Gastrocnemius medialis (tissue), 4 donors: ENCODE measurements around the gene ZNF3. TPM values are rescaled to one million over a fixed set of nuclear protein-coding genes. Genes with fewer than 3 reads are reported as not detected.
A peak's percentile ranks its signal among the peaks of the same experiment; 100 is the strongest.

Source experiments
- ATAC-seq, 2 donors: fragments of 150-250 bp; one replicate each; pipeline ENCODE4 v1.9.1; 2016
- DNase-seq, 2 donors: peaks; one replicate each; pipeline ENCODE4 v3.0.0-alpha.2; 2019
- H3K27ac ChIP-seq, 4 donors: fragments of 200-600 bp; sonication (generic); 1 replicate in 1 of 4; 2 replicates in 3 of 4; pipeline ENCODE4 v1.5.1; 2016 to 2018; ENCODE audit warnings: mild to moderate bottlenecking in 2 of 4, moderate library complexity in 1 of 4
- H3K27me3 ChIP-seq, 3 donors: fragments of 200-600 bp; sonication (generic) in 2 of 3; 1 replicate in 1 of 3; 2 replicates in 2 of 3; pipeline versions ENCODE4 v1.5.1 to v1.6.0; 2016 to 2019; ENCODE audit warnings: mild to moderate bottlenecking in 1 of 3, moderate library complexity in 1 of 3
- H3K36me3 ChIP-seq, 2 donors: fragments of 200-600 bp; sonication (generic) in 1 of 2; one replicate each; pipeline ENCODE4 v1.5.1; 2017 to 2018
- H3K4me1 ChIP-seq, 2 donors: fragments of 200-600 bp; sonication (generic) in 1 of 2; one replicate each; pipeline ENCODE4 v1.5.1; 2016 to 2017; ENCODE audit warnings: mild to moderate bottlenecking in 2 of 2
- H3K4me3 ChIP-seq, 4 donors: fragments of 200-600 bp; sonication (generic) in 3 of 4; 1 replicate in 1 of 4; 2 replicates in 3 of 4; pipeline ENCODE4 v1.5.1; 2016 to 2019; ENCODE audit warnings: mild to moderate bottlenecking in 2 of 4
- H3K9me3 ChIP-seq, 3 donors: fragments of 200-600 bp; sonication (generic) in 2 of 3; 1 replicate in 1 of 3; 2 replicates in 2 of 3; pipeline ENCODE4 v1.5.1; 2016 to 2019
- POLR2A ChIP-seq, 2 donors: fragments of 450-650 bp; IDR thresholded peaks; one replicate each; pipeline ENCODE4 v1.6.1; 2017; ENCODE audit warnings: antibody characterized with exemption in 2 of 2, mild to moderate bottlenecking in 2 of 2, moderate library complexity in 2 of 2
- in situ Hi-C, 4 donors: fragments of 200-750 bp; cut with MboI; loops; one replicate each; pipeline versions ENCODE4 v1.15.0 to v1.8.0; 2017; ENCODE audit warnings: low sequenced_read_pairs in 4 of 4
- intact Hi-C: fragments of 100-400 bp; cut with DNase I; formaldehyde crosslinking; loops from one replicate; pipeline ENCODE4 v1.15.1; 2023; ENCODE audit warnings: low total_unique reads
- total RNA-seq, 4 donors: library from RNA; depleted of rRNA; stranded (reverse); fragments of >200 nt; gene quantifications; one replicate each; pipeline versions ENCODE4 v1.1.0 to v1.2.3, GENCODE V29; 2016
- TF ChIP-seq, protein P1 (sequence below), 5 experiments: fragments of 450-650 bp in 3 of 5; fragments of 200-600 bp in 2 of 5; sonication (generic) in 2 of 5; IDR thresholded peaks in 4 of 5; conservative IDR thresholded peaks in 1 of 5; 1 replicate in 4 of 5; 2 replicates in 1 of 5; pipeline ENCODE4 v1.5.1; 2016 to 2019; ENCODE audit warnings: antibody characterized with exemption in 5 of 5, mild to moderate bottlenecking in 3 of 5, moderate library complexity in 3 of 5

The ZNF3 gene
- total RNA-seq, 4 donors from 2014 or later = 11.2 to 19.2 (median 16.1) TPM

DNA sequence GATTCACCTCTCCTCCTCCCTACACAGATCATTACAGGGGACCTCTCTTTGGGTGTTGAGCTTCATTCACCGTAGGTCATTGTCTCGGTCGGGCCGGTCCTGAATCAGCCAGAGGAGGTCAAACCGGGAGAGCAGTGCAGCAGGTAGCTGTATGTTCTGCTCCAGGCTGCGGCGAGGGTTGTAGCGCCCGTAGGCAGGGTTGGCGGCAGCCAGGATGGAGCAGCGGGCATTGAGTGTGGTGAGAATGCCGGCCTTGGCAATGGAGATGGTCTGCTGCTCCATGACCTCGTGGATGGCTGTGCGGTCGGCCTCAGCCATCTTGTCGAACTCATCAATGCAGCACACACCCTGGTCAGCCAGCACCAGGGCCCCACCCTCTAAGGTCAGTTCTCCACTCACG, 14.2 kb upstream of the ZNF3 start:
- TF ChIP-seq, protein P1, sequence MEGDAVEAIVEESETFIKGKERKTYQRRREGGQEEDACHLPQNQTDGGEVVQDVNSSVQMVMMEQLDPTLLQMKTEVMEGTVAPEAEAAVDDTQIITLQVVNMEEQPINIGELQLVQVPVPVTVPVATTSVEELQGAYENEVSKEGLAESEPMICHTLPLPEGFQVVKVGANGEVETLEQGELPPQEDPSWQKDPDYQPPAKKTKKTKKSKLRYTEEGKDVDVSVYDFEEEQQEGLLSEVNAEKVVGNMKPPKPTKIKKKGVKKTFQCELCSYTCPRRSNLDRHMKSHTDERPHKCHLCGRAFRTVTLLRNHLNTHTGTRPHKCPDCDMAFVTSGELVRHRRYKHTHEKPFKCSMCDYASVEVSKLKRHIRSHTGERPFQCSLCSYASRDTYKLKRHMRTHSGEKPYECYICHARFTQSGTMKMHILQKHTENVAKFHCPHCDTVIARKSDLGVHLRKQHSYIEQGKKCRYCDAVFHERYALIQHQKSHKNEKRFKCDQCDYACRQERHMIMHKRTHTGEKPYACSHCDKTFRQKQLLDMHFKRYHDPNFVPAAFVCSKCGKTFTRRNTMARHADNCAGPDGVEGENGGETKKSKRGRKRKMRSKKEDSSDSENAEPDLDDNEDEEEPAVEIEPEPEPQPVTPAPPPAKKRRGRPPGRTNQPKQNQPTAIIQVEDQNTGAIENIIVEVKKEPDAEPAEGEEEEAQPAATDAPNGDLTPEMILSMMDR (IDR thresholded peaks at IDR 0.05 in 4 of 5, conservative IDR thresholded peaks at IDR 0.05 in 1 of 5) = no peak
- TF ChIP-seq POLR2A (IDR thresholded peaks at IDR 0.05) = no peak
- DNase-seq = no peak
- H3K9me3 ChIP-seq = no peaks in the 10 kb centered on the region
- H3K4me1 ChIP-seq = peaks cover 8 to 10% of the 10 kb centered on the region in 2 donors
- H3K27ac ChIP-seq = no peak overlapping the region
- intact Hi-C loops = no loop called here
- no peak for ATAC-seq
- H3K4me3 ChIP-seq = no peak overlapping the region
- H3K27me3 ChIP-seq = no peaks in the 10 kb centered on the region
- in situ Hi-C loops = no loop called here
- H3K36me3 ChIP-seq = peaks cover 0 to 90% of the 10 kb centered on the region in 2 donors

DNA sequence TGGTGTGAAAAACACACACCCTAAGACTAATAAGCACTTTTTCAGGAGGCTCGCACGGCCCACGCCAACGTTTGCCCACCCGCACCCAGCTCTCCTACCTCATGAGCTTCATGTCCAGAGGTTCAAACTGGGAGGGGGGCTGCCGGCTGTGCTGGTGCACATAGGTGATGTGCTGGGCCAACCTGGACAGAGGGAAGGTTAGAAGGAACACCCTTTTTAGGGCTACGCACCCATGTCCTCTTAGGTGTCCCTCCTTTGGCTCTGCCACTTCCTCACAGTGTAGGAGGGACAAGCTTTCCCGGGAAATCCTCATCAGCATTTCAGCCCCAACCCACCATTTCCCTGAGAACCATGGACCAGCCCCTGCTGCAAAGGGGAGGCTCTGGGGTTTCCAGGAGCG, 13.8 kb upstream of the ZNF3 start:
- no peak overlapping the region for H3K4me3 ChIP-seq
- no peak overlapping the region for H3K27ac ChIP-seq
- intact Hi-C loops = no loop called here
- peaks cover 0 to 94% of the 10 kb centered on the region in 2 donors for H3K36me3 ChIP-seq
- no peak for ATAC-seq
- H3K4me1 ChIP-seq = peaks cover 8 to 10% of the 10 kb centered on the region in 2 donors
- no peaks in the 10 kb centered on the region for H3K27me3 ChIP-seq
- no peaks in the 10 kb centered on the region for H3K9me3 ChIP-seq
- no peak for TF ChIP-seq POLR2A (IDR thresholded peaks at IDR 0.05)
- TF ChIP-seq, protein P1 (IDR thresholded peaks at IDR 0.05 in 4 of 5, conservative IDR thresholded peaks at IDR 0.05 in 1 of 5) = no peak
- in situ Hi-C loops = no loop called here
- no peak for DNase-seq

DNA sequence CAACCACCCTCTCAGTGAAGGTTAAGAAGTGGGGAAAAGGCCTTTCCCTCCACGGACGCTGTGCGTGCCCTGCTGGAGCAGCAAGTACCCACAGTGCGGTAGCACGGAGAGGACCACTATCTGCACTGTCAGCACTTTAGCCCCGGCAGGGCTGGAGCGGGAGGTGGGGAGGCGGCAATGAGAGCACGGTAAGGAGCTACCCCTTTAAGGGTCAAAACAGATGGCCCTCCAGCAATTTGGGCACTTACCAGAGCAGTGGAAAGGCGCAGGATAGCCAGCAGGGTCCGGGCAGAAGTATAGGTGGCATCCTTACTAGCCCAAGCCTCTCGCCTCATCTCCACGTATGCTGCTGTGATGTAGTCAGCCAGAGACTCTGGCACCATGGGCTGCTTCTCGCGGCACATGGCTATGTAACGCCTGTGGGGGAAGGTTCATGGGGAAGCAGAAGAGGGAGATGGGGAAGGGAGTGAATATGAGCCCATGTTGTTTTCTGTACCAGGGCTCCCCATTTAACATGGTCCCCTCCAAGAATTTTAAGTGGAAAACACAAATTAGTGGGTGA, 12.5 kb upstream of the ZNF3 start:
- Histone ChIP-seq H3K9me3 (no peaks in the 10 kb centered on the region), H3K4me1 (peaks cover 8% of the 10 kb centered on the region in 2 donors), H3K36me3 (peaks cover 0 to 89% of the 10 kb centered on the region in 2 donors), H3K27ac (peak overlapping the region in 1 of 4 donors; percentile 46), H3K27me3 (no peaks in the 10 kb centered on the region), H3K4me3 (no peak overlapping the region)
- TF ChIP-seq, protein P1 (IDR thresholded peaks at IDR 0.05 in 4 of 5, conservative IDR thresholded peaks at IDR 0.05 in 1 of 5) = no peak
- TF ChIP-seq POLR2A (IDR thresholded peaks at IDR 0.05) = no peak
- intact Hi-C loops = no loop called here
- in situ Hi-C loops = no loop called here
- no peak for ATAC-seq
- no peak for DNase-seq

GRCh38 chr7:100093498-100093897, 12.0 kb upstream of the ZNF3 start:
- Histone ChIP-seq H3K27ac (peak overlapping the region in 1 of 4 donors; percentile 46), H3K4me1 (peaks cover 8% of the 10 kb centered on the region in 2 donors), H3K27me3 (no peaks in the 10 kb centered on the region), H3K9me3 (no peaks in the 10 kb centered on the region), H3K36me3 (peaks cover 0 to 84% of the 10 kb centered on the region in 2 donors), H3K4me3 (no peak overlapping the region)
- ATAC-seq (no peak), DNase-seq (peak in 1 of 2 donors; percentile 28)
- intact Hi-C loops (no loop called here), in situ Hi-C loops (no loop called here)
- TF ChIP-seq, protein P1 (IDR thresholded peaks at IDR 0.05 in 4 of 5, conservative IDR thresholded peaks at IDR 0.05 in 1 of 5) = no peak
- no peak for TF ChIP-seq POLR2A (IDR thresholded peaks at IDR 0.05)

GRCh38 chr7:100093054-100093453, 11.5 kb upstream of the ZNF3 start:
- no peak overlapping the region for H3K4me3 ChIP-seq
- in situ Hi-C loops = no loop called here
- no peak for ATAC-seq
- H3K36me3 ChIP-seq = peaks cover 0 to 79% of the 10 kb centered on the region in 2 donors
- DNase-seq = no peak
- no peaks in the 10 kb centered on the region for H3K27me3 ChIP-seq
- H3K9me3 ChIP-seq = no peaks in the 10 kb centered on the region
- intact Hi-C loops = no loop called here
- H3K27ac ChIP-seq = peak overlapping the region in 1 of 4 donors; percentile 46
- H3K4me1 ChIP-seq = peaks cover 13% of the 10 kb centered on the region in 2 donors
- TF ChIP-seq, protein P1 (IDR thresholded peaks at IDR 0.05 in 4 of 5, conservative IDR thresholded peaks at IDR 0.05 in 1 of 5) = no peak
- TF ChIP-seq POLR2A (IDR thresholded peaks at IDR 0.05) = no peak
